Neural progenitor cell (in vitro differentiated cells): ENCODE results near the gene ADGRD1. TPM values are rescaled to one million over a fixed set of nuclear protein-coding genes. Genes with fewer than 3 reads are reported as not detected.

Experiments used
- DNase-seq: peaks from one replicate; pipeline ENCODE4 v3.0.0-alpha.2; 2016; ENCODE audit warnings: low spot score
- H2AFZ ChIP-seq: fragments of 200-600 bp; sonication (generic); replicated peaks from 2 replicates; pipeline ENCODE4 v1.6.1; 2016; ENCODE audit warnings: antibody characterized with exemption
- H3F3A ChIP-seq: fragments of 200-600 bp; sonication (generic); 2 replicates; pipeline ENCODE4 v1.6.1; 2016; ENCODE audit warnings: antibody characterized with exemption, low read depth
- H3K27ac ChIP-seq: fragments of 200-600 bp; sonication (generic); 2 replicates; pipeline ENCODE4 v1.5.1; 2016; ENCODE audit warnings: mild to moderate bottlenecking
- H3K27me3 ChIP-seq: fragments of 200-600 bp; sonication (generic); 2 replicates; pipeline ENCODE4 v1.6.1; 2016; ENCODE audit warnings: mild to moderate bottlenecking, moderate library complexity
- H3K36me3 ChIP-seq: fragments of 200-600 bp; sonication (generic); 2 replicates; pipeline ENCODE4 v1.5.1; 2016
- H3K4me1 ChIP-seq: fragments of 200-600 bp; sonication (generic); 2 replicates; pipeline ENCODE4 v1.6.1; 2016; ENCODE audit warnings: mixed run types
- H3K4me2 ChIP-seq: fragments of 200-600 bp; sonication (generic); 2 replicates; pipeline ENCODE4 v1.6.1; 2016
- H3K4me3 ChIP-seq: fragments of 200-600 bp; sonication (generic); 2 replicates; pipeline ENCODE4 v1.5.1; 2016
- H3K79me2 ChIP-seq: fragments of 200-600 bp; sonication (generic); 2 replicates; pipeline ENCODE4 v1.6.1; 2016; ENCODE audit warnings: low read depth
- H3K9ac ChIP-seq: fragments of 200-600 bp; sonication (generic); 2 replicates; pipeline ENCODE4 v1.6.1; 2016
- H3K9me3 ChIP-seq: fragments of 200-600 bp; sonication (generic); 2 replicates; pipeline ENCODE4 v1.5.1; 2016; ENCODE audit warnings: low read depth
- H4K20me1 ChIP-seq: fragments of 200-600 bp; sonication (generic); 2 replicates; pipeline ENCODE4 v1.6.1; 2016; ENCODE audit warnings: low read depth
- H3K27ac Mint-ChIP-seq: 3 replicates; pipeline ENCODE4 v1.8.0; 2021; ENCODE audit warnings: mixed read lengths
- H3K27me3 Mint-ChIP-seq: 2 replicates; pipeline ENCODE4 v1.8.0; 2022; ENCODE audit warnings: low read depth, mild to moderate bottlenecking, inconsistent platforms, moderate library complexity, mixed read lengths; ENCODE audit not compliant: insufficient read depth
- H3K36me3 Mint-ChIP-seq: 3 replicates; pipeline ENCODE4 v1.8.0; 2021; ENCODE audit warnings: mixed read lengths
- H3K4me1 Mint-ChIP-seq: 3 replicates; pipeline ENCODE4 v1.8.0; 2021; ENCODE audit warnings: mixed read lengths
- H3K4me3 Mint-ChIP-seq: 3 replicates; pipeline ENCODE4 v1.8.0; 2021; ENCODE audit warnings: mild to moderate bottlenecking, moderate library complexity, mixed read lengths
- H3K9me3 Mint-ChIP-seq: 3 replicates; pipeline ENCODE4 v1.8.0; 2020; ENCODE audit warnings: mixed read lengths
- EZH2 ChIP-seq: fragments of 200-600 bp; sonication (generic); IDR thresholded peaks from 2 replicates; pipeline ENCODE4 v1.6.1; 2017; ENCODE audit warnings: antibody characterized with exemption, mild to moderate bottlenecking, moderate library complexity
- EZH2phosphoT487 ChIP-seq: fragments of 200-600 bp; sonication (generic); IDR thresholded peaks from 2 replicates; pipeline ENCODE4 v1.6.1; 2017; ENCODE audit warnings: antibody characterized with exemption
- total RNA-seq: library from RNA; depleted of rRNA; stranded (reverse); fragments of >200 nt; gene quantifications from 2 replicates; pipeline ENCODE4 v1.2.3, GENCODE V29; 2015; ENCODE audit warnings: low replicate concordance
- TF ChIP-seq, protein P1 (sequence below): fragments of 200-600 bp; sonication (generic); IDR thresholded peaks from 2 replicates; pipeline ENCODE4 v1.5.1; 2017; ENCODE audit warnings: antibody characterized with exemption, mild to moderate bottlenecking

ADGRD1 gene
- total RNA-seq, 1 donor from 2014 or later = not detected

DNA sequence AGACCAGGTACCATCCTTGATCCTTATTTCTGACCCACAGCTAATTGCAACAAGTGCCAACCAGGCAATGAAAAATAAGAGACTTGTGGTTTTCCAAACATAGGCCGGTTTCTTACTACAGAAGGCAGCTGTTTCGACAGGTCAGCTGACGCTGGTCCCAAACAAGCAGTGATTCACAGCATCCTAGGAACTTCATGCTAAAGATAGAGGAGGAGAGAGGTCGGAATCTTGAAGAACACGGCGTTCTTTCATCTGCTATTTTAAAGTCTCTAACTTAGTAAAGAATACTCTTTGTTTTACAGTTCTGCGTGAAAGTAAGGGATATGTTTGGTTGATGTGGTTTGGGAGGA, 28.1 kb upstream of the ADGRD1 start:
- no peak overlapping the region for H3K27ac ChIP-seq
- H3K9me3 Mint-ChIP-seq = peaks cover 7% of the 10 kb centered on the region
- DNase-seq = no peak

GRCh38 chr12:130929363-130929762, 24.3 kb upstream of the ADGRD1 start:
- peaks cover 11% of the 10 kb centered on the region for H3K27me3 Mint-ChIP-seq
- H3K4me3 Mint-ChIP-seq = no peak overlapping the region
- H3K36me3 Mint-ChIP-seq = no peaks in the 10 kb centered on the region
- no peak overlapping the region for H3K27ac Mint-ChIP-seq
- peaks cover 10% of the 10 kb centered on the region for H3K4me1 Mint-ChIP-seq
- H3K79me2 ChIP-seq = no peaks in the 10 kb centered on the region
- H3K4me1 ChIP-seq = peaks cover 5% of the 10 kb centered on the region
- no peaks in the 10 kb centered on the region for H3K9me3 Mint-ChIP-seq
- no peak overlapping the region for H3K4me2 ChIP-seq
- no peaks in the 10 kb centered on the region for H3K27me3 ChIP-seq
- H3K4me3 ChIP-seq = no peak overlapping the region
- no peaks in the 10 kb centered on the region for H4K20me1 ChIP-seq
- H3K36me3 ChIP-seq = no peaks in the 10 kb centered on the region
- H3F3A ChIP-seq = no peaks in the 10 kb centered on the region
- no peak for DNase-seq
- H2AFZ ChIP-seq = no peak overlapping the region
- H3K27ac ChIP-seq = no peak overlapping the region
- TF ChIP-seq, protein P1, sequence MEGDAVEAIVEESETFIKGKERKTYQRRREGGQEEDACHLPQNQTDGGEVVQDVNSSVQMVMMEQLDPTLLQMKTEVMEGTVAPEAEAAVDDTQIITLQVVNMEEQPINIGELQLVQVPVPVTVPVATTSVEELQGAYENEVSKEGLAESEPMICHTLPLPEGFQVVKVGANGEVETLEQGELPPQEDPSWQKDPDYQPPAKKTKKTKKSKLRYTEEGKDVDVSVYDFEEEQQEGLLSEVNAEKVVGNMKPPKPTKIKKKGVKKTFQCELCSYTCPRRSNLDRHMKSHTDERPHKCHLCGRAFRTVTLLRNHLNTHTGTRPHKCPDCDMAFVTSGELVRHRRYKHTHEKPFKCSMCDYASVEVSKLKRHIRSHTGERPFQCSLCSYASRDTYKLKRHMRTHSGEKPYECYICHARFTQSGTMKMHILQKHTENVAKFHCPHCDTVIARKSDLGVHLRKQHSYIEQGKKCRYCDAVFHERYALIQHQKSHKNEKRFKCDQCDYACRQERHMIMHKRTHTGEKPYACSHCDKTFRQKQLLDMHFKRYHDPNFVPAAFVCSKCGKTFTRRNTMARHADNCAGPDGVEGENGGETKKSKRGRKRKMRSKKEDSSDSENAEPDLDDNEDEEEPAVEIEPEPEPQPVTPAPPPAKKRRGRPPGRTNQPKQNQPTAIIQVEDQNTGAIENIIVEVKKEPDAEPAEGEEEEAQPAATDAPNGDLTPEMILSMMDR = no peak
- TF ChIP-seq EZH2 (no peak), EZH2phosphoT487 (no peak)
- no peak overlapping the region for H3K9ac ChIP-seq
- no peaks in the 10 kb centered on the region for H3K9me3 ChIP-seq

More for the DNA sequence above, 28.1 kb upstream of the ADGRD1 start:
- Mint-ChIP-seq H3K4me3 (no peak overlapping the region), H3K36me3 (no peaks in the 10 kb centered on the region), H3K27me3 (peaks cover 22% of the 10 kb centered on the region), H3K27ac (no peak overlapping the region), H3K4me1 (no peaks in the 10 kb centered on the region)
- Histone ChIP-seq H2AFZ (no peak overlapping the region), H3K4me3 (no peak overlapping the region), H4K20me1 (no peaks in the 10 kb centered on the region), H3K79me2 (no peaks in the 10 kb centered on the region), H3K36me3 (no peaks in the 10 kb centered on the region), H3F3A (no peaks in the 10 kb centered on the region), H3K4me2 (no peak overlapping the region), H3K27me3 (peaks cover 4% of the 10 kb centered on the region), H3K9ac (no peak overlapping the region), H3K9me3 (no peaks in the 10 kb centered on the region), H3K4me1 (no peaks in the 10 kb centered on the region)
- TF ChIP-seq EZH2phosphoT487 (no peak), EZH2 (no peak)
- TF ChIP-seq, protein P1 = no peak

DNA sequence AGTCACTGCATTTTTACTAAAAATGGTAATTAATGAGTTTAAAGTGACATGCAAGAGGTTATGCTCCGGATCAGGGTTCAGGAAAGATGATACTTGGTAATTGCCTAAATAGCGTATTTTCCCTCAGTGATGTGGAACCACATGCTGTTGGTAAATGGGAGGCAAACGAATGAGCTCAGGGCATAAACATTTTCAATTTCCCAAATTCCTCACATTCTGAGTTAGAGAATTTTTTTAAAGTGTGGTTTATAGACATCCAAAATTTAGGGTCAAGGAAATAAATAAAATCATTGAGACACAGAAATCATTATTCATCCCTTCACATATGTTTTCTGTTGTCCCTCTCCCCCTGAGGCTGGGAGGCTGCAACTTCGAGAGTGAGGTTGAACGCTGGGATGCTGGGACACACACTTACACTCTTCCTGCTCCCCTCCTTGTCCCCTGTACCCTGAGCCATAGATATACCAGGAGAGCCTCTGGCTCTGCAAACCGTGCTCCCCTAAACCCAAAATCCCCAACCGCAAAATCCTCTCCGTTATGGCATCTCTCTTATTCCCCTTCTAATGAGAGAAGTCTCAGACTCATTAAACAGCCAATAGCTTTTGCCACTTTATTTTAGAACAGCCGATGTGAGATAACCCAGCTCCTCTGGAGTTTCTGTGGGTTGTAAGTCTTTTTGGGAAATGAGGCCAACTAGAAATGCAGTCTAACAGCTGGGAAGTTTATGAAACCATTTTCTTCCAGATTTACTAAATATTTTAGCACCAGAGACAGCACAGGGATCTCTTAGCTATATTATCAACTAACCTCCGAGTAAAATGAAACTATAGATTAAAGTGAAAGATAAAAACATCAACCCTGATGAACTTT, 21.4 kb upstream of the ADGRD1 start:
- no peaks in the 10 kb centered on the region for H3K79me2 ChIP-seq
- no peak overlapping the region for H2AFZ ChIP-seq
- peaks cover 5% of the 10 kb centered on the region for H3K4me1 ChIP-seq
- no peak for TF ChIP-seq EZH2phosphoT487
- TF ChIP-seq, protein P1 = no peak
- no peak for TF ChIP-seq EZH2
- H3K9me3 Mint-ChIP-seq = peaks cover 7% of the 10 kb centered on the region
- H3K27me3 ChIP-seq = no peaks in the 10 kb centered on the region
- no peak overlapping the region for H3K4me2 ChIP-seq
- H3K27me3 Mint-ChIP-seq = peaks cover 6% of the 10 kb centered on the region
- H3K4me3 Mint-ChIP-seq = no peak overlapping the region
- H3K9ac ChIP-seq = no peak overlapping the region
- no peaks in the 10 kb centered on the region for H3K36me3 Mint-ChIP-seq
- peaks cover 10% of the 10 kb centered on the region for H3K4me1 Mint-ChIP-seq
- H3K4me3 ChIP-seq = no peak overlapping the region
- H3K27ac ChIP-seq = no peak overlapping the region
- no peaks in the 10 kb centered on the region for H3K9me3 ChIP-seq
- no peaks in the 10 kb centered on the region for H3K36me3 ChIP-seq
- H3F3A ChIP-seq = no peaks in the 10 kb centered on the region
- no peaks in the 10 kb centered on the region for H4K20me1 ChIP-seq
- no peak overlapping the region for H3K27ac Mint-ChIP-seq
- DNase-seq = no peak
